ENCODE measurements around the gene CSNK1G1.
"Not testable (repeated sequence)": the region's sequence is repeated elsewhere in the genome, so short reads cannot be mapped to it uniquely, and the experiment has no call there.

Gene CSNK1G1

GRCh38 chr15:64349375-64349774 lies 6.6 kb downstream of the CSNK1G1 start:
- DNase-seq (ENCODE audit: low read depth in 2 of 2), result no peak

GRCh38 chr15:64348455-64348854 lies 7.5 kb downstream of the CSNK1G1 start:
- DNase-seq (ENCODE audit: low read depth in 2 of 2), result no peak

- DNase-seq (ENCODE audit: low read depth in 2 of 2), result not testable (repeated sequence)
These were observed 9.7 kb downstream of the CSNK1G1 start for GRCh38 chr15:64346242-64346641.

GRCh38 chr15:64344651-64345294 lies 11.2 kb downstream of the CSNK1G1 start:
- no peak for DNase-seq (ENCODE audit: low read depth in 2 of 2)

- DNase-seq (ENCODE audit: low read depth in 2 of 2), result no peak
These were observed 12.1 kb downstream of the CSNK1G1 start for GRCh38 chr15:64343841-64344240.

- no peak for DNase-seq (ENCODE audit: low read depth in 2 of 2)
These were observed 12.8 kb downstream of the CSNK1G1 start for GRCh38 chr15:64343222-64343621.

GRCh38 chr15:64341961-64342360 lies 14.0 kb downstream of the CSNK1G1 start:
- no peak for DNase-seq (ENCODE audit: low read depth in 2 of 2)

GRCh38 chr15:64340355-64340754 lies 15.6 kb downstream of the CSNK1G1 start:
- DNase-seq (ENCODE audit: low read depth in 2 of 2), result no peak

GRCh38 chr15:64337761-64338160 lies 18.2 kb downstream of the CSNK1G1 start:
- no peak for DNase-seq (ENCODE audit: low read depth in 2 of 2)

- DNase-seq (ENCODE audit: low read depth in 2 of 2), result no peak
These were observed 21.7 kb downstream of the CSNK1G1 start for GRCh38 chr15:64333986-64334929.

GRCh38 chr15:64333516-64333915 lies 22.5 kb downstream of the CSNK1G1 start:
- no peak for DNase-seq (ENCODE audit: low read depth in 2 of 2)

- DNase-seq (ENCODE audit: low read depth in 2 of 2), result not testable (repeated sequence)
These were observed 24.3 kb downstream of the CSNK1G1 start for GRCh38 chr15:64331668-64332067.

GRCh38 chr15:64326975-64327374 lies 29.0 kb downstream of the CSNK1G1 start:
- DNase-seq (ENCODE audit: low read depth in 2 of 2), result not testable (repeated sequence)

GRCh38 chr15:64326458-64326857 lies 29.5 kb downstream of the CSNK1G1 start:
- DNase-seq (ENCODE audit: low read depth in 2 of 2), result not testable (repeated sequence)

GRCh38 chr15:64324165-64324877 lies 31.7 kb downstream of the CSNK1G1 start:
- no peak for DNase-seq (ENCODE audit: low read depth in 2 of 2)

- no peak for DNase-seq (ENCODE audit: low read depth in 2 of 2)
These were observed 40.8 kb downstream of the CSNK1G1 start for GRCh38 chr15:64315216-64315615.

GRCh38 chr15:64314456-64314855 lies 41.5 kb downstream of the CSNK1G1 start:
- DNase-seq (ENCODE audit: low read depth in 2 of 2), result no peak

- no peak for DNase-seq (ENCODE audit: low read depth in 2 of 2)
These were observed 44.4 kb downstream of the CSNK1G1 start for GRCh38 chr15:64311566-64311965.

GRCh38 chr15:64310036-64310435 lies 45.9 kb downstream of the CSNK1G1 start:
- DNase-seq (ENCODE audit: low read depth in 2 of 2), result no peak

- DNase-seq (ENCODE audit: low read depth in 2 of 2), result no peak
These were observed 50.7 kb downstream of the CSNK1G1 start for GRCh38 chr15:64305261-64305660.

- DNase-seq (ENCODE audit: low read depth in 2 of 2), result no peak
These were observed 66.4 kb downstream of the CSNK1G1 start for GRCh38 chr15:64289550-64289949.

- DNase-seq (ENCODE audit: low read depth in 2 of 2), result no peak
These were observed 67.0 kb downstream of the CSNK1G1 start for GRCh38 chr15:64288999-64289398.

All from stimulated activated CD4-positive, alpha-beta T cell treated with anti-CD3 and anti-CD28 coated beads, Interleukin-4, amount 100 ng/mL, for 48 hours (primary cell).